BJ (cell line): ENCODE results near the gene AGBL4. TPM values are rescaled to one million over a fixed set of nuclear protein-coding genes. Genes with fewer than 3 reads are reported as not detected.

Source experiments
- CTCF ChIA-PET: fragments of 350-600 bp; formaldehyde crosslinking; extraction: SDS; loops from one replicate; lab custom pipeline; 2021; ENCODE audit warnings: antibody characterized with exemption, inconsistent platforms; lab: Yijun Ruan, JAX
- POLR2A ChIA-PET: fragments of 300-600 bp; sonication (Branson Sonifier 250); formaldehyde crosslinking; extraction: SDS; loops from one replicate; lab custom pipeline; 2021; ENCODE audit warnings: antibody characterized with exemption; lab: Charles Lee
- DNase-seq: peaks from one replicate; pipeline ENCODE4 v3.0.0-alpha.2; 2011; ENCODE audit warnings: low read depth
- H3K27me3 ChIP-seq: 2 replicates; pipeline ENCODE4 v1.6.0; 2011; ENCODE audit warnings: low read length; ENCODE audit not compliant: control insufficient read depth, insufficient read depth
- H3K36me3 ChIP-seq: 2 replicates; pipeline ENCODE4 v1.5.1; 2011; ENCODE audit warnings: low read length; ENCODE audit not compliant: control insufficient read depth, insufficient read depth
- H3K4me3 ChIP-seq: 2 replicates; pipeline ENCODE4 v1.5.1; 2011; ENCODE audit warnings: low read depth, mild to moderate bottlenecking, control low read depth, low read length
- polyA plus RNA-seq: library from polyadenylated mRNA; depleted of rRNA; stranded (reverse); fragments of >200 nt; gene quantifications from 2 replicates; pipeline ENCODE4 v1.2.3, GENCODE V29; 2011
- TF ChIP-seq, protein P1 (sequence below): IDR thresholded peaks from 2 replicates; pipeline ENCODE4 v1.5.1; 2011; ENCODE audit warnings: low read depth, mild to moderate bottlenecking, control low read depth, inconsistent platforms, low read length, moderate library complexity; ENCODE audit not compliant: insufficient read depth

The AGBL4 gene
- polyA plus RNA-seq, 1 experiment = not detected

DNA sequence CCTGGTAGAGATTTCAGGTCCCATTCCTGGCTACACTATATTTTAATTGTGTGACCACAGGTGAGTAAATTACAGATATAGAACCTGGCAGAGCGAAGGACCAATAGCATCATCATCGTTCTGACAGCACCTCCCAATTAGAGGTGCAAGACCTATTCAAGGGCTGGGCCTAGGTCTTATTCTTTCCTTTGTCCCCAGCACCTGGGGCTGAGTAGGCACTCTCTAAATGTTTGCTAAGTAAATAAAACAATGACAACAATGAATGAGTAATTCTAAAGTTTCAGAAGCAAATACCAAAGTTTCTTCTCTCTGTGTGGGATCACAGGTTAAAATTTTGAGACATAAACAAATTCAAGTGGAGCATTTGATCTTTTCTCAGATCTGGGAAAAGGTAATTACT lies 1279.7 kb downstream of the AGBL4 start:
- H3K36me3 ChIP-seq = no peaks in the 10 kb centered on the region
- no peaks in the 10 kb centered on the region for H3K27me3 ChIP-seq
- no peak for DNase-seq
- TF ChIP-seq, protein P1, sequence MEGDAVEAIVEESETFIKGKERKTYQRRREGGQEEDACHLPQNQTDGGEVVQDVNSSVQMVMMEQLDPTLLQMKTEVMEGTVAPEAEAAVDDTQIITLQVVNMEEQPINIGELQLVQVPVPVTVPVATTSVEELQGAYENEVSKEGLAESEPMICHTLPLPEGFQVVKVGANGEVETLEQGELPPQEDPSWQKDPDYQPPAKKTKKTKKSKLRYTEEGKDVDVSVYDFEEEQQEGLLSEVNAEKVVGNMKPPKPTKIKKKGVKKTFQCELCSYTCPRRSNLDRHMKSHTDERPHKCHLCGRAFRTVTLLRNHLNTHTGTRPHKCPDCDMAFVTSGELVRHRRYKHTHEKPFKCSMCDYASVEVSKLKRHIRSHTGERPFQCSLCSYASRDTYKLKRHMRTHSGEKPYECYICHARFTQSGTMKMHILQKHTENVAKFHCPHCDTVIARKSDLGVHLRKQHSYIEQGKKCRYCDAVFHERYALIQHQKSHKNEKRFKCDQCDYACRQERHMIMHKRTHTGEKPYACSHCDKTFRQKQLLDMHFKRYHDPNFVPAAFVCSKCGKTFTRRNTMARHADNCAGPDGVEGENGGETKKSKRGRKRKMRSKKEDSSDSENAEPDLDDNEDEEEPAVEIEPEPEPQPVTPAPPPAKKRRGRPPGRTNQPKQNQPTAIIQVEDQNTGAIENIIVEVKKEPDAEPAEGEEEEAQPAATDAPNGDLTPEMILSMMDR = no peak
- CTCF ChIA-PET = interaction anchor here (1.4 kb wide), 1 partner anchor 17 kb away, joined by 4 read pairs; no protein-coding TSS in a partner anchor
- POLR2A ChIA-PET = no interaction called here
- H3K4me3 ChIP-seq = no peak overlapping the region

DNA sequence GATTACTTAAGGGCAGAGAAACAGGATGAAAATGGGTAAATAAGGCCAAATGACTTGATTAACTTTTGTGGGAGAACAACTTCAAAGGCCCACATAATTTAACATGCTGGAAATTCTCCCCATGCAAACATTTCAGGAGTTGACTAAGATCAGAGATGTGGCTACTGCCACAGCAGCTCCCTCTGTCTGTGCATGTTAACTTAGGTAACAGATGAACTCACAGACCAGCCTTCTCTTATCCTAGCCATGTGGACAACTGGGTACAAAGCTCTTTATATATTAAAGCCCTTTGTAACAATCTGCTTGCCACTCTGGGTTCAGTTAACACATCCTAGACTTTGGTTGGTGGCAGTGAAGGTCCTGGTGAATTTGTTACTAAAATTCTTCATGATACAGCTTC lies 1280.3 kb downstream of the AGBL4 start:
- H3K36me3 ChIP-seq = no peaks in the 10 kb centered on the region
- H3K27me3 ChIP-seq = no peaks in the 10 kb centered on the region
- TF ChIP-seq, protein P1 = no peak
- DNase-seq = no peak
- POLR2A ChIA-PET = no interaction called here
- CTCF ChIA-PET = interaction anchor here (1.1 to 1.4 kb wide), 2 partner anchors 17 to 66 kb away, joined by 3 to 4 read pairs; no protein-coding TSS in a partner anchor
- no peak overlapping the region for H3K4me3 ChIP-seq

DNA sequence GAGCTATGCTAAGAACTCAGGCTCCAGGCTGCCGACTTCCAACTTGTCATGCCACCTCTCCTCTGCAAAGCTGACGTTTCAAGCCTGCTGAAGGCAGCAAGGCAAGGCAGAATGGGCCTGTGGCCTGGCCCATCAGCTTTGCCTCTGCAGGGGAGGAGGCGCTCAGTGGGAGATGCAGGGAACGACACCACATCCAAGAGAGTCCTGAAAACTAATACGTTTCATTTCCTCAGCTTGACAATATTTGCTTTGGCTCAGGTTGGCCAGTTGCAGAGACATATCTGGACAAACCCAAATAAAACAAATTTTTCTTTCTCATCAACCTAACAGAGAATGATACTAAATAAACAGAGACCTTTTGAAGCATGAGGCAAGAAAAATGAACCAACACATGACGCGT lies 1282.4 kb downstream of the AGBL4 start:
- ChIA-PET POLR2A (no interaction called here), CTCF (no interaction called here)
- TF ChIP-seq, protein P1 = no peak
- no peak for DNase-seq
- Histone ChIP-seq H3K4me3 (no peak overlapping the region), H3K36me3 (no peaks in the 10 kb centered on the region), H3K27me3 (no peaks in the 10 kb centered on the region)

DNA sequence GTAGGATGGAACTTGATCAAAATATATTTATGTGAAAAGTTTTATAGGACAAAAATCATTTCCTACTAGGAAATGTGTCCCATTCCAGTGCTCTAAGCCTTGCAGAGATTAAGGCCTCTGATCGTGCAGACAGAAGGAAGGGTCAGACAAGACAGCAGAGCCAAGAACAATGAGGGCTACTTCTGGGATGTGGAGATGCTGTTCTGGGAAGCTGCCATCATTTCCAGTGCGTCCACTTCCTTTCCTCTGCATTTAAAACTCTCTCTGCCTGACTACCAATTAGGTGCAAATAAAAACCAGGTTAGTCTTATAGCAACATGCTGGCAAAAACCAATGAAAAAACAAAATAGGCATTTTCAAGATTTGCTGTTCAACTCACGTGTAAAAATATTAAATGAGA lies 1283.1 kb downstream of the AGBL4 start:
- ChIA-PET POLR2A (no interaction called here), CTCF (no interaction called here)
- TF ChIP-seq, protein P1 = no peak
- no peak for DNase-seq
- Histone ChIP-seq H3K4me3 (no peak overlapping the region), H3K27me3 (no peaks in the 10 kb centered on the region), H3K36me3 (no peaks in the 10 kb centered on the region)

DNA sequence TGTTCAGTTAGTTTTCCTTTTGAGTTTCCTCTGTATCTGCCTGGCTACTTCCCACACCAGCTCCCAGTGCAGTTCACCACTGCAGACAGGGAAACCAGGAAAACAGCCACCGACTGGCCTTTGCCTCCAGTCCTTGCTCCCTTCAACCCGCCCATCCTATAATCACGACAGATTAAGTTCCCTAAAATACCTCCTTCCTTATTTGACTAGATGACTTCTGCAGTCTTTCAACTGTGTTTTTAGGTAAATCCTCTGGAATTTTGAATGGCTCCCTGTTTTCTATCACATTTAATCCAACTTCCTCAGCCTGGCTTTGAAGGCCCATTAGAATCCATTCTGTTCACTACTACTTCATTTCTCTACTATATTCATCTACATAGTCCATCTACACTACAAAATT lies 1284.7 kb downstream of the AGBL4 start:
- ChIA-PET POLR2A (no interaction called here), CTCF (interaction anchor here (0.5 kb wide), 1 partner anchor 79 kb away, joined by 3 read pairs; no protein-coding TSS in a partner anchor)
- Histone ChIP-seq H3K27me3 (no peaks in the 10 kb centered on the region), H3K4me3 (no peak overlapping the region), H3K36me3 (no peaks in the 10 kb centered on the region)
- TF ChIP-seq, protein P1 = no peak
- DNase-seq = no peak
